NT2/D1 (cell line): ENCODE data around the gene RPS6KA2.

Source experiments
- SUZ12 ChIP-seq: IDR thresholded peaks from 2 replicates; pipeline ENCODE4 v1.6.1; 2011; ENCODE audit not compliant: insufficient read length, insufficient read depth; ENCODE audit errors: extremely low read depth
- YY1 ChIP-seq: IDR thresholded peaks from 2 replicates; pipeline ENCODE4 v1.6.1; 2011; ENCODE audit not compliant: insufficient read length, insufficient read depth
- ZNF274 ChIP-seq: IDR thresholded peaks from 2 replicates; pipeline ENCODE4 v1.6.1; 2011; ENCODE audit warnings: mild to moderate bottlenecking, low read depth, low read length

DNA sequence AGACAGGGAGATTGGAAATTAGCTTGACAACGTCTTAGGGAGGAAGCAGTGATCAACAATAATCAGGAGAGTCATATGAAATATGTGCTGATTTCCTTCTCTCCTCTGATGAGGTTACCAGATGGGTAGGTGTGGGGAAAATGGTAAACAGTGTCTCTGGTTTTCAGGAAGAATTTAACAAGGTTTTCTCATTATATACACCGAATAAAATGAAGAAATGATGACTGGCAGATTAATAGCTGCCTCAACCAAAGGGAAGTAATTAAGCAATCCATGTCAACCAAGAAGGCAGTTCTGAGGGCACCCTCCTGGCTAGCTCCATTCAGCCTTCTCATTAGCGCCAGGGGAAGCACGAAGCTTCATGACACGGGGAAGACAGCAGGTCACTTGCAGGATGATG, 27.8 kb downstream of the RPS6KA2 start:
- TF ChIP-seq ZNF274 (no peak), YY1 (no peak), SUZ12 (no peak)
